GM18511 (cell line): ENCODE results near the gene RAB3GAP1.
"Not testable (repeated sequence)": the region's sequence is repeated elsewhere in the genome, so short reads cannot be mapped to it uniquely, and the experiment has no call there.

ENCODE experiments used
- ATAC-seq: cut with Tn5 transposase; IDR thresholded peaks from one replicate; pipeline ENCODE4 v1.9.1; 2021; ENCODE audit warnings: mild to moderate bottlenecking, moderate library complexity; ENCODE audit not compliant: unreplicated experiment

RAB3GAP1 gene

DNA sequence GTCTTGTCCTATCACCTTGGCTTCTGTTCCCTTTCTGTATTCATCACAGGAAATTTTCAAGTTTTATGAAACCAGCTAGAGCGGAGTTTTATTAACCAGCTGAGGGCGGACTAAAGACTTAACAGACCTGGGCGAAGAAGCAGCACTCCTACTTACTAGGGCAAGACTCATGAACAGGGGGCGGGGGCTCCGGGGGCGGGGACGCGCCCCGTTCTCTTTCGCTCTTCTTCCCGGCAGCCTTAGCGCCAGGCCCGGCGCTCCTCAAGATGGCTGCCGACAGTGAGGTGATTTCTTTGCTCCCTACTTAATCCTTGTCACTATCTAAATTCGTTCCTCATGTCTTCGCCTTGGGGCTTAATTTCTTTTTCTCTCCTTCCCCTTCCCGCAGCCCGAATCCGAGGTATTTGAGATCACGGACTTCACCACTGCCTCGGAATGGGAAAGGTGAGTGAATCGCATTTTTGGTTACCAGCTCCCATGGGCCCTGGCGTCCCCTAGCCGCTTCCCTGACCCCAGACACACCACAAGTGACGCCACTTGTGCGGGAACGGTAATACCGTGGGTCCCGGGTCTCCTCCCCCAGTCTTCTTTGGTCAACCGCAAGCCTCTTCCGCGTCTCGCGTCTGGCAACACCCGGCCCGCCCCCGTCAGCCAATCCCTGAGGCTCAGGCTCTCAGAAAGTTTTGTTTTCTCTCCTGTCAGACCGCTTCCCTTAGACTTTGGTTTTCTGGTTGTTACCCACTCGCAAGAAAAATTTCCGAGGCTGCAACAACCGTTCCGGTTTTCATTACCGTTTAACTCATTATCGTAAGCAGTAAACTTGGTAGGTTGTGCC lies at the start of gene RAB3GAP1:
TSS of gene RAB3GAP1 (plus strand) at position 251 of the 835 bp plus-strand sequence. CDS start at position 267, 16 bp downstream.
- ATAC-seq, result peak; percentile 87

DNA sequence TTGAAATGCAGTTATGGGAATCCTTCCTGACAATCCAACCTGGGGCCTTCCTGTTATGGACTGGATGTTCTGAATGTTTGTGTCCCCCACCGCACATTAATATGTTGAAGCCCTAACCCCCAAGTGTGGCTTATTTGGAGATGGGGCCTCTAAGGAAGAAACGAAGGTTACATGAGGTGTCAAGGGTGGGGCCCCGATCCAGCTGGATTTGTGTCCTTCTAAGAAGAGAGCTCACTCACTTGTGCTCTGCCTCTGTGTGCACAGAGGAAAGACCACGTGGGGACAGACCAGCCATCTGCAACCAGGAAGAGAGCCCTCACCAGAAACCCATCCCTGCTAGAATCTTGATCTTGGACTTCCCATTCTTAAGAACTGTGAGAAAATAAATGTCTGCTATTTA lies 49.3 kb upstream of the RAB3GAP1 start:
- ATAC-seq, result no peak

DNA sequence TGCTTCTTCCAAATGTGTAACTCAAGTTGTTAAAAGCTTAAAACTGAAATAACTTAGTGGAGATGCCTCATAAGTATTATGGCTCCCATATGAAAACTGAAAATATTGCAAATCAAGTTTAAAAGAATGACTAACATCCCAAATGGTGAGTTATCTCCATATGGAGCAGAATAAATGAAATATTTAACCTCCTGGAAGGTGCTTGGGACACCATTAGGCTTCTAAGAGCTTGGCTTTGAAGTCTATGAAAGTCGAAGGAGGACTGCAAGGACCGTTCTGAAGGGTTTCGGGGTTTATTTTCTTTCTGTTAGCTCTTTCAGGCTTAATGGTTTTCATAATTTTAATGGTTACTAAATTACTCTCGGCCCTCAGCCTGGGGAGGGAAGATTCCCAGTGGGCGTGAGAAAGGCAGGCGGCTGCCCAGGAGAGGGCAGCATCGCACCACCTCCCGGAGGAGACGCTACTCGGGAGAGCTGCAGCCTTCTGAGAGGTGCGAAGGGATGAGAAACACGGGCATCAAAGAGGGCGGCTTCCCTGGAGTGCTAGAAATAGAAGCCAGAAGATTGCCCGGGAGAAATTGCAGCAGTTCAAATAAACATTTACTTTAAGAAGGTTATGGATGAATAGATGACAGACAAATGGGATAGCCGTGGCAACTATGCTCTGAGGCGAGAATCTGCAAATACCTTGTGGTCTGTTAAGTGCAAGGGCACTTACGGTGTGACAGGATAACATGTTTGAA lies 47.9 kb upstream of the RAB3GAP1 start:
- ATAC-seq, result peak; percentile 92

DNA sequence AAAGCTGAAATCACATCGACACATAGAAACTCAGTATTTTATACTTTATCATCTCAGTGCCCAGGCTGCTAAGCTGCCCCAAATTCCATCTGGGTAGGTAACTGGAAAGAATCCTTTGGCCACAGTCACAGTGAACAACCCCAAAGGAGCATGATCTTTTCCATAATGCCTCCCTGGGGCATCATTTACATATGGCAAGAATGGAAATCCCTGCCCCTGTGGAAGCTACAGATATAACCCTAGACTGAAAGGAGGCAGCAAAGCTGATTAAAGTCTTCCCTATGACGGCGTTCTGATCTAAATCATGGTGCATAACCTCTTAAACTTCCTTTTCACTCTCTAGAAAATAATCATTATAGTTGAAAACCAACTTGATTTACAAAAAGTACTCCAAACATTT lies 46.3 kb upstream of the RAB3GAP1 start:
- ATAC-seq, result no peak

DNA sequence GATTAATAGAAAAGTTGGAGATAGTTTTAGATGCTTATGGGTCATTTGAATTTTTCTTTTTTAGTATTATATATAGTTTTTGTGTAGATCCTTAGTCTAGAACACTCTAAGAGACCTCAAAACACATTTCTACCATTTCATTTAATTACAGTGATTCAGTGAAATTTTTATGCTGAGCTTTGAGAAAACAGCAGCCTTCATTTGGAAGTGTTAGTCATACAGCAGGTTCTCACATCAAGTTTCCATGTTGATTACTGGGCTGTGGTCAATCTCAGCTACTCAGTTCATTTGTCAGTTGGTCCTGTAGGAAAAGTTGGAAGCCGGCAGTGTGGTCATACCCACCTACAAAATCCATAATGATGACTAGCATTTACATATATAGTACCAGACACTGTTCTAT lies 42.8 kb upstream of the RAB3GAP1 start:
- ATAC-seq, result no peak

DNA sequence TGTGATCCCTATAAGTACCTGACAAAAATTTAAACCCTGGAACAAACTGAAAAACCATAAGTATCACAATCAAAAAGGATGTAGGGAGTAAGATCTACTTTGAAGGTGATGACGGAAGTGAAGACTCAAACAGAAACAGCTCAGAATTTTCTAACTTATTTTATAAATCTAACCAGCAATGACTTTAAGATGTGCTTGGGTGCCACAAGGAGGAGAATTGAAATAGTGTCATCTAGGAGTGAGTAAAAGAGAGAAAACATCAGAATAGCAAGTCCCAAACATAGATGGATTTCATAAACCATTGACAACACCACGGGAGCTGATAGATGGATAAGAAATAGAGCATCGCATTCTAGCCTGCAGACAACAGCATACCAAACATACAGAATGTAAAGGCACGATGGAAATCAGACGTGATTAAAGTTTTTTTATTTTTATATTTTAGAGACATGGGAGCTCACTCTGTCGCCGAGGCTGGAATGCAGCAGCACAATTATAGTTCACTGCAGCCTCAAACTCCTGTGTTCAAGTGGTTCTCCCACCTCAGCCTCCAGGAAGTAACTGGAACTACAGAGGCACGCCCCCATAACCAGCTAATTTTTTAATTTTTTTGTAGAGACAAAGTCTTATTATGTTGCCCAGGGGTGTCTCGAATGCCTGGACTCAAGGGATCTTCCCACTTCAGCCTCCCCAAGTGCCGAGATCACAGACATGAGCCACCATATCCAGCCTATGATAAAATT lies 41.7 kb upstream of the RAB3GAP1 start:
- no peak for ATAC-seq

DNA sequence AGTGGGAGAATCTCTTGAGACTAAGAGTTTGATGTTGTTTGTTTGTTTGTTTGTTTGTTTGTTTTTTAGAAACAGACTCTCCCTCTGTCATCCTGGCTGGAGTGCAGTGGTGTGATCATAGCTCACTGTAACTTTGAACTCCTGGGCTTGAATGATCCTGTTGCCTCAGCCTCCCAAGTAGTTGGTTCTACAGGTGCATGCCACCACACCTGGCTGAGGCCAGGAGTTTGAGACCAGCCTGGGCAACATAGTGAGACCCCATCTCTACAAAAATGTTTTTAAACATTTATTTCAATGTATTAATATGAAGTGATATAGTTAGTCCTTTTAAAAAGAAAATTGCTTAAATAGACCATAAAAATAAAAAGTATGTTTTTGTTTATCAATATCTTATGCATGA lies 40.5 kb upstream of the RAB3GAP1 start:
- ATAC-seq, result no peak

DNA sequence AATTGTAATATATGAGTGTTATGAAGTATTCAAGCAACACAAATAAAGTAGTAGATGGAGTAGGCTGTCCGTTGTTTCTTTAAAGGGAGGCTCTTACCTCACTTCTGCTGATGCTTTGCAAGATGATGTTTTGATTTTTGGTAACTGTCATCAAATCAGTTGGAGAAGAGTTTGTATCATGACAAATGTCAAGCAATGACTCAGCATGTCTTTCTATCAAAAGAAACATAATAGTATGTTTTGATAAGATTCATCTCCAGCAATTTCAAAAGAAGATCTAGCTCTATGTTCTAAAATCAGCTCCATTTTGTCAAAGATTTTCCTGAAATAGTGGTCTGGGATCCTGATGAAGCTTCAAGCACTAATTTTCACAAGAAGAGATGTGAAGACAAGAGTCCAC lies 30.5 kb upstream of the RAB3GAP1 start:
- no peak for ATAC-seq

DNA sequence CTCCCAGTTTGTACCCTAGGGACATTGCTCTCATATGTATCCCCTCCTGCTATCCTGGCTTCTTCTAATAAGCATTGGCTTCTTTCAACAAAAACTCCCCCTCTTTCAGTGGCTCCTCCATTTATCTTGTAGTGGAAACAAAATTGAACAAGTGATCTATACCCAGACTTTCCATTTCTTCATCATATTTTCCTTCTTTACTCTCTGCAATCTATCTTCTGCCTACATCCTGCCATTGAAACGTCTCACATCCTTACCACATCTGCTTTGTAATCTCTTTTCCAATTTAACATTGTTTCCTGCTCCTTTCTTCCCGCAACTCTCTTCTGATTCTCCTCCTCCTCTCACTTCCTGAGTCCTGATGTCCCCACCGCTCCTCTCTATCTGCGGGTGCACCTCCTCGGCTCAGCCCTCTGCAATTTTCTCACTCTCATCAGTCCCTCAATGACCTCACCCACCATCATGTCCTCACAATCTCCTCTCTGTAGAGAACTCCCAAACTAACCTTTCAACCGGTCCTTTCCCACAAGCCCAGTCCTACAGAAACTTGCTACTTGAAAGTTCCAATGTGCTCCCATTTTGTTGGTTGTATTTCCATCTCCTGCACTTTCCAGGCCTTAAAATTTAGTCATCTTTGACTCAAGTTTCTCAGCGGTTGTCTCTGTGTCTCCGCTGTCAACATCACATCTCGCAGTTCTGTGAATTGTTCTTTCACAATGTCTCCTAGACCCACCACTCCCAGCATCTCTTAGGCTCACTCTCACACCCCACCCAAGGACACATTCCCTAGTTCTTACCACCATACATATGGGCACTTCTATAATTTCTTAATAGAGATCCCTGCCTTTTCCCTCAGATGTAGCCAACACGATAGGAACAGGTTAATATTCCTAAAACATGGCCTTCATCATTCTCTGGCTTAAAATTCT lies 28.9 kb upstream of the RAB3GAP1 start:
- ATAC-seq, result no peak

DNA sequence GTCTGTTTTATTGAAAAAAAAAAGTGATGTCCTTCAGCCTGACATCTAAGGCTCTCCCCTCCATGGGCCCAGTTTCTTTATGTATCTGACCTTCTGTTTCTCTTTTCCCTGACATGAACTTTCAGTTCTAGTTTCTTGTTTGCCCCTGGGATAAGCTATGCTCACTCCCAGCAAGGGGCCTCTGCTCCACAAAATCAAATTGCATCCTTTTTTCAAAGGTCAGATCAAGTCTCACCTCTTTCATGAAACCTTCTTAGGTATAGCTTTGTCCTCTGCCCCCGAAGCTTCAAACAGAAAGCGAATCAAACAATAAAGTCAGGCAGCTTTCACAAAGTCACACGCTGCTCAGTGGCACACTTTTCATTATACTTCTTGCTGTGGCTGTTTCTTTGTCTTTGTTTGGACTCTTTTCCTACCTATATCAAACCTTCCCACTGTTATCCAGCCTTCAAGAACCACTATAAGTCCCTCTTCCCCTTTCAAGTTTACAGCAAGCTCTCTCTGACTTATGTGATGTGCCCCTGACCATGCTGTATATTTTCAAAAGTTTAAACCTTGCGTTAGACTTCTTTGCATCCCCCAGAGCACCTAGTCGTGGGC lies 28.1 kb upstream of the RAB3GAP1 start:
- ATAC-seq, result no peak

DNA sequence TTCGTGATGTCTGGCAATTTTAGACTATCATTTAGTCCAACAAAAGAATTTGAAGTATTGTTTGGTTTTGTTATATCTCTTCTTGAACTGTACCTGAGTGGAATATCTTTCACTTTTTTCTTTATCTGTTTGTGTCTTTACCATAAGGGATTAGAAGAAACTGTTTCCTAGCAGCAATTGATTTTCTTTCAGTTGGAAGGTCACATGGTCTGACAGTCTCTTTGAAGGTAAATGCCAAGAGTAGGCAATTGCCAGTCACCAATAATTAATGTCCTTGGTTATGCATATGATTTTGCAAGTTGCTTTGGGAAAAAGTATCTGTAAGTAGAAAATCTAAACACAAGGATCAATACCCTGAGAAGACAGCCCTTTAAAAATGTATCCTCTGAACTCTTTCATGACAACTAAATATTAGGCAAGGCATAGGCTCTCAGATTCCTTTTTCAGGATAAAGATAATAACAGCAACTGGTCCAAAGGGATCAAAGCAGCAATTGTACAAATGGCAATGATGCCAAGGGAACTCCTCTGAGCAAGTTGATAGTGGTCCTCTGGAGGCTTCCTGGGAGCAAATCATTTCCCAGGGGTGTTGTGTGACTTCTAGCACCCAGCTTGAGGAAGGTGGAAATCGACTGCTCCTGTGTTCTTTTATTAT lies 22.5 kb upstream of the RAB3GAP1 start:
- ATAC-seq, result no peak

DNA sequence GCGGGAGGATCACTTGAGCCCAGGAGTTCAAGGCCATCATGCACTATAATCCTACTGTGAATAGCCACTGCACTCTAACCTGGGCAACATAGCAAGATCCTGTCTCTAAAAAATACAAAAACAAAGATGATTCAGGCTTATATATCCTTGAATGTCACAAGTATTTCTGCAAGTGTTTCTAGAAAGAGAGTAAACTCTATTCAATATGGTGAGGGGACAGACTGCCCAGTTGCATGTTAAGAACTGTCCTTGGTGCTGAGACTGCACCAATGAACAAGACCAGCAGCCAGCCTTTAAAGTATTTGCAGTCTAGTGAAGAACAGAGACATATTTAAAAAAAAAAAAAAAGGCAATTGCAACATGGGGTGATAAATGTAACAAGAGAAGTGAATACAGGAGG lies 21.3 kb upstream of the RAB3GAP1 start:
- no peak for ATAC-seq

DNA sequence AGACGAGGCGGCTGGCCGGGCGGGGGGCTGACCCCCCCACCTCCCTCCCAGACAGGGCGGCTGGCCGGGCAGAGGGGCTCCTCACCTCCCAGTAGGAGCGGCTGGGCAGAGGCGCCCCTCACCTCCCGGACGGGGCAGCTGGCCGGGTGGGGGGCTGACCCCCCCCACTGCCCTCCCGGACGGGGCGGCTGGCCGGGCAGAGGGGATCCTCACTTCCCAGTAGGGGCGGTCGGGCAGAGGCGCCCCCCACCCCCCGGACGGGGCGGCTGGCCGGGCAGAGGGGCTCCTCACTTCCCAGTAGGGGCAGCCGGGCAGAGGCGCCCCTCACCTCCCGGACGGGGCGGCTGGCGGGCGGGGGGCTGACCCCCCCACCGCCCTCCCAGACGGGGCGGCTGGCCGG lies 18.9 kb upstream of the RAB3GAP1 start:
- ATAC-seq, result not testable (repeated sequence)

DNA sequence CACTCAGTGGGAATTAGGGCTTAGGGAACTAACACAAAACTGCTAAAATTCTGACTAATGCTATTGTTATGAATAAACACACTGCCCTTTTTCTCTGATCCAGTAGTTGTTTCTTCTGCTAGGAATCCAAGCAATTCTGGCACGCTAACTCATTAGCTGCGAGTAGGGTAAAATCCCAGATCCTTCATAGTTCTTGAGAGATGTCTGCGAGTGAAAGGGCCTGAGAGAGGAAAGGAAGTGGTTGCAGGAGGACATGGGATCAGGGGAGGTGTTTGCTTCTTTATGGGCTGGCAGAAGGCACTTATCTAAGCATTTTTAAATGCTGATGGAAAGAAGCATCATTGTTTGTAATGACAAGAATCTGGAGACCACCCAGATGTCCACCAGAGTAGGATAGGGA lies 14.3 kb upstream of the RAB3GAP1 start:
- no peak for ATAC-seq

DNA sequence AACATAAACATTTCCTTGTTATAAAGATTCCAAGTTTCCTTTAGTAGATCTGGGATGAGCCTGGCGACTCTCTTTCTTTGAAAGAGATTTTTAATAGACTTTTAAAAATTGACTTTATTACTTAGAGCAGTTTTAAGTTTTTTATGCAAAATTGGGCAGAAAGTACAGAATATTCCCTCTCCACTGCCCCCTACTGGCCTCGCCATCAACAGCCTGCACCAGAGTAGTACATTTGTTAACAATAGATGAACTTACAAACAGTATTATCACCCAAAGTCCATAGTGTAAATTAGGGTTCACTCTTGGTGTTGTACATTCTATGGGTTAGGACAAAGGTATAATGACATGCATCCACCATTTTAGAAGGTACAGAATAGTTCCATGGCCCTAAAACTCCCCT lies 8.7 kb upstream of the RAB3GAP1 start:
- no peak for ATAC-seq

DNA sequence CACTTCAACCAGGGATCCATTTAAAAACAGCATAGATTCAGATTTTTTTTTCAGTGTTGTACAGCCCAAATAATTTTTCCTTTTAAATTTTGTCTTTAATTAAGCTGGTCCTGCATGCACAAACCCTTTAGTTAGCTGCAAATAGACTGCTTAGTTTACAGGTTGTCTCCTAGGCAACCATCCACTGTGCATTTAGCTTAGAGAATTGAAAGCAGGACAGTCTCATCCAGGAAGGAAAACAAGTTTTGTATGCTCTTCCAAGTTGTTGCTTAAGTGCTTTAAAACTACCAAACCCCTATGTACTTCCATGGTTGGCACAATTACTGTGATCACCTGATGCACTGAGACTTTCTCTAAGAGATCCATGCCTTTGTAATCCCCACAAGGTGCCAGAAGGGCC lies 4.8 kb upstream of the RAB3GAP1 start, which contains the start of gene MAP3K19:
TSS of gene MAP3K19 (minus strand) at position 148 of the 400 bp plus-strand sequence. CDS start 22,800 bp downstream, outside the sequence.
- ATAC-seq, result no peak

DNA sequence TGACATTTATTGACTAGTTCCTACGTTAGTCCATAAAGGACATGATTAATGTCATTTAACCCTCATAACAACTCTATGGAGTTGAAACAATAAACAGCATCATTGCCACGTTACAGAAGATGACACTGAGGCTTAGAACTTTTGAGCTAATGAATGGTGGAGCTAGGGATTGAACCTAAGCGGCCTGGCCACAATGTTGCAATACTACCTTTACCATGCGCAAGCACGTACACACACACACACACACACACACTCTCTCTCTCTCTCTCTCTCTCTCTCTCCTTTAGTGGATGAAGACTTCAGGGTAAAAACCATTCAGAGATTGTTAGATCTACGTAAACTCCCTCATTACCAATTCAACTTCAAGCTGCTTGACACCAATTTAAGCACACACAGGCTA lies 4.0 kb upstream of the RAB3GAP1 start:
- ATAC-seq, result no peak

DNA sequence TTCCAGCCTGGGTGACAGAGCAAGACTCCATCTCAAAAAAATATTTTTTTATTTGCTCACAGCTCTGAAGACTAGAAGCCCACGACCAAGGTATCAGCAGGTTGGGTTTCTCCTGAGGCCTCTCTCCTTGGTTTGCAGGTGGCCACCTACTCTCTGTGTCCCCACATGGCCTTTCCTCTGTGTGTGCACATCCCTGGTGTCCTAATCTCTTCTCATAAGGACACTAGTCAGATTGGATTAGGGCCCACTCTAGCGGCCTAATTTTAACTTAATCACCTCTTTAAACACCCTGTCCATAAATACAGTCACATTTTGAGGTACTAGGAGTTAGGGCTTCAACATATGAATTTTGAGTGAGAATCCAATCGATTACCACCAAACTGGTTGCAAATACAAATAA lies 2.0 kb upstream of the RAB3GAP1 start:
- no peak for ATAC-seq

DNA sequence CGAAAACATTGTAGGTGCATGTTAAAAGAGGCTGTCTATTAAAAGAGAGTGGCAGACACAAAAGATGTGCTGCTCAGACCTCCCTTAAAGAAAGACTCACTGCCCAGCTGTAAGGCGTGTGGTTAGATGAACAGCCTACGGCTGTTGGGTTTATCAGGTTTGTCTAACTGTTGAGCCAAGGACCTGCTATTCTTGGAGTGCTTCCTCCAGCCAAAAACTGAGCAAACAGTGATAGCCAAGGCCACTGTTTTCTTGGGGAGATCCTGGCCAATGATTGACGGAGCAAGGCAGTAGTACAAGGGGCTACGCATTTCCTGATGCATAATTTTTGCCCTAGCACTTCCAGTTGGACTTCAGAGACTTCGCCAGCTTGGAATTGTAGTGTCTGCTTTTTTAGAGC lies 1.4 kb upstream of the RAB3GAP1 start:
- ATAC-seq, result no peak
